ENCODE measurements around the gene CA9. TPM values are rescaled to one million over a fixed set of nuclear protein-coding genes. Genes with fewer than 3 reads are reported as not detected.
A peak's percentile ranks its signal among the peaks of the same experiment; 100 is the strongest.

CA9 gene
- total RNA-seq, 1 donor: 0.45 TPM

DNA sequence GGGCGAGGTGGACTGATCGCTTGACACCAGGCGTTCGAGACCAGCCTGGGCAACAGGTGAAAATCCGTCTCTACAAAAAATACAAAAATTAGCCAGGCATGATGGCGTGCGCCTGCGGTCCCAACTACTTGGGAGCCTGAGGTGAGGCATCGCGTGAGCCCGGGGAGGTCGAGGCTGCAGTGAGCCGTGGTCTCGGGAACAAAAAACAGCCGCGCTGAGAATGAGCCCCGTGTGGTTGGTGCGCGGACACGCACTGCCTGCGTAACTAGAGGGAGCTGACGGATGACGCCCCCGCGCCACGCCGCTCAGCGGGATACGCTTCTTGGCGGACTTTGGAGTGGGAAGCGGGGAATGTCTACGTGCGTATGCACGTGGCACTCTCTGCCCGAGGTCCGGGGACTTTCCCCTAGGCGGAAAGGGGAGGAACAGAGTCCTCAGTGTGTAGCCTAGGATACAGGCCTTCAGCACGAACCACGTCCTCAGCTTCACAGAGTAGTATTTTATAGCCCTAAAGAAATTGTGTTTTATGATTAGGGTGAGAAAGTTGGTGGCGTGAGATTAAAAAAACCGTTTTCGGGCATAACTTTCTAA lies 16.1 kb upstream of the CA9 start, which contains the start of gene RMRP:
RMRP (minus strand) TSS at position 474 of the 591 bp plus-strand sequence.
- peak; percentile 100 for DNase-seq (ENCODE audit: low read depth)
- TF ChIP-seq, protein P1, sequence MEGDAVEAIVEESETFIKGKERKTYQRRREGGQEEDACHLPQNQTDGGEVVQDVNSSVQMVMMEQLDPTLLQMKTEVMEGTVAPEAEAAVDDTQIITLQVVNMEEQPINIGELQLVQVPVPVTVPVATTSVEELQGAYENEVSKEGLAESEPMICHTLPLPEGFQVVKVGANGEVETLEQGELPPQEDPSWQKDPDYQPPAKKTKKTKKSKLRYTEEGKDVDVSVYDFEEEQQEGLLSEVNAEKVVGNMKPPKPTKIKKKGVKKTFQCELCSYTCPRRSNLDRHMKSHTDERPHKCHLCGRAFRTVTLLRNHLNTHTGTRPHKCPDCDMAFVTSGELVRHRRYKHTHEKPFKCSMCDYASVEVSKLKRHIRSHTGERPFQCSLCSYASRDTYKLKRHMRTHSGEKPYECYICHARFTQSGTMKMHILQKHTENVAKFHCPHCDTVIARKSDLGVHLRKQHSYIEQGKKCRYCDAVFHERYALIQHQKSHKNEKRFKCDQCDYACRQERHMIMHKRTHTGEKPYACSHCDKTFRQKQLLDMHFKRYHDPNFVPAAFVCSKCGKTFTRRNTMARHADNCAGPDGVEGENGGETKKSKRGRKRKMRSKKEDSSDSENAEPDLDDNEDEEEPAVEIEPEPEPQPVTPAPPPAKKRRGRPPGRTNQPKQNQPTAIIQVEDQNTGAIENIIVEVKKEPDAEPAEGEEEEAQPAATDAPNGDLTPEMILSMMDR (IDR thresholded peaks at IDR 0.05; ENCODE audit: insufficient read depth, low read length): peak; percentile 40
- peak within 1 kb of the TSS; percentile 94 for H3K4me3 ChIP-seq (ENCODE audit: low read depth, low read length)

DNA sequence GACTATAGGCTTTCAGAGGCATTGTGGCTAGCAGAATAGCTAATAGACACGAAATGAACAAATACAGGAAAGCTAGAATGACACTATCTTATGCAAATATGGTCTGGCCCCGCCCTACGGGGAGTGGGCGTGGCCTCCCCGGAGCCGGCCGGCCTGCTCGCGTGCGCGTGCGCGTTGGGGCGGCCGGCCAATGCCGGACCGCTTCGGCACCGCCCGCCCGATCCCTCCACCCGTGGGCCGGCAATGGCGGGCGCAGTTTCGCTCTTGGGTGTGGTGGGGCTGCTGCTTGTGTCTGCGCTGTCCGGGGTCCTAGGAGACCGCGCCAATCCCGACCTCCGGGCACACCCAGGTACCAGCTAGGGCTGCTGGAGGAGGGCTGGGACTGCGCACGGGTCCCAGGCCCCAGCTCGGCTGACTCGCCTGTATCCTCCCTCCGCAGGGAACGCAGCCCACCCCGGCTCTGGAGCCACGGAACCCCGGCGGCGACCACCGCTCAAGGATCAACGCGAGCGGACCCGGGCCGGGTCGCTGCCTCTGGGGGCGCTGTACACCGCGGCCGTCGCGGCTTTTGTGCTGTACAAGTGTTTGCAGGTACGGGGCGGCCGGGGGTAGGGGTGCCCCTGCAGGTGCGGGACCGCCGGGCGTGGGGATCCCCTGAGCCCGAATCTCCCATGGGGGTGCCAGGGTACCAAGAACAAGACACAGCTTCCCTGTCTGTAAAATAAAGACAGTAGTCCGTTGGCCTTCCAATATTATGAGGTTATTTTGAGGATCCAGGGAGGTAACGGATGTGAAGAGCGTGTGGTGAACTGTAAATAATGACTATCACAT lies 15.4 kb upstream of the CA9 start, which contains the start of gene CCDC107:
CCDC107 (plus strand) TSS at position 156 of the 831 bp plus-strand sequence; CDS start at position 244, 88 bp downstream.
- peak; percentile 86 for DNase-seq (ENCODE audit: low read depth)
- H3K4me3 ChIP-seq (ENCODE audit: low read depth, low read length): peak within 1 kb of the TSS; percentile 94
- TF ChIP-seq, protein P1 (IDR thresholded peaks at IDR 0.05; ENCODE audit: insufficient read depth, low read length): peak; percentile 57

DNA sequence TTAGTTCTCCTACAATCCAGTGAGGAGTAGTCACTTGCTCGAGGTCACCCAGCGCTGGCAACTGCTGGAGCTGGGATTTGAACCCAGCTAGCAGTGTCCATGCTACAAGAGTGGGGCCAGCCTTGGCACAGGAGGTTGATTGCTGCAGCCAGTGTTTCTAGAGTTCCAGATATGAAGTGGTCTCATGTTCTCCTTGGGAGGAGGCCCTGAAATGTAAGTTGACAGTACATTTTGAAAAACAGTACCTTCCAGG lies 14.8 kb upstream of the CA9 start:
- DNase-seq (ENCODE audit: low read depth): peak; percentile 64
- H3K4me3 ChIP-seq (ENCODE audit: low read depth, low read length): peak overlapping the region; percentile 94
- TF ChIP-seq, protein P1 (IDR thresholded peaks at IDR 0.05; ENCODE audit: insufficient read depth, low read length): no peak

DNA sequence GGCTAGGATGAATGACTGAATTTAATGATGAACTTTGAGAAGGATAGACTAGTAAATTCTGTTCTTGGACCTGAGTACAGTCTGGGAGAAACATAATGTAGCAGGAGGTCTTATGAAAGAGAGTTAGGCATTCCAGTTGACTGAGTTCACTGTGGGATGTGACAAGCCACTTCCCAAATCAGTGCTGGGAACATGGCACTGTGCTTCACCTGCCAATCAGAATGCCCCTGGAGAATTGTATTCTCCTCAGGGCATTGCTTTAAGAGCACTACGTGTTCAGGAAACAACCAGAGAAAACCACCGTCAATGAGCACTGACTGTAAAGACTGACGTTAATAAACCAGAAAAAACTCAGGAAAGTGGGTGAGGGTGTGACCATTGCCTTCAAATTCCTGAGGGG lies 14.4 kb upstream of the CA9 start:
- peak; percentile 85 for DNase-seq (ENCODE audit: low read depth)
- TF ChIP-seq, protein P1 (IDR thresholded peaks at IDR 0.05; ENCODE audit: insufficient read depth, low read length): no peak
- H3K4me3 ChIP-seq (ENCODE audit: low read depth, low read length): peak overlapping the region; percentile 94

DNA sequence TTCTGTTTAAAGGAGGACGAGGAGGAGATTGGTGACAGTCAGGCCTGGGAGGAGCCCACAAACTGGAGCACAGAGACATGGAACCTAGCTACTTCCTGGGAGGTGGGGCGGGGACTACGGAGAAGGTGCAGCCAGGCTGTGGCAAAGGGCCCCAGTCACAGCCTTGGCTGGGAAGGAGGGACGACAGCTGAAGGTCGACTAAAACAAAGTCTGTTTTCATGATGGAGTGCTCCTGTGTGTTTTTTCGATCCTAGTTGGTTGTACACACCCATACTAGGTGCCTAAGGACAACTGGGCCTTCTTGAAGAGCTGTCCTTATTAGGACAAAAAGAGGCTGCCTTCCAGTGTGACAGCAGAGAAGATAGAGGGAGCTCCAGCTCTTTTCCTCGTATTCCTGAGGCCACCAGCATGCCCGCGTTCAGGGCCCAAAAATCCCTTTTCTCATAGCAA lies 12.7 kb upstream of the CA9 start:
- DNase-seq (ENCODE audit: low read depth): peak; percentile 54
- no peak overlapping the region for H3K4me3 ChIP-seq (ENCODE audit: low read depth, low read length)
- TF ChIP-seq, protein P1 (IDR thresholded peaks at IDR 0.05; ENCODE audit: insufficient read depth, low read length): peak; percentile 56

DNA sequence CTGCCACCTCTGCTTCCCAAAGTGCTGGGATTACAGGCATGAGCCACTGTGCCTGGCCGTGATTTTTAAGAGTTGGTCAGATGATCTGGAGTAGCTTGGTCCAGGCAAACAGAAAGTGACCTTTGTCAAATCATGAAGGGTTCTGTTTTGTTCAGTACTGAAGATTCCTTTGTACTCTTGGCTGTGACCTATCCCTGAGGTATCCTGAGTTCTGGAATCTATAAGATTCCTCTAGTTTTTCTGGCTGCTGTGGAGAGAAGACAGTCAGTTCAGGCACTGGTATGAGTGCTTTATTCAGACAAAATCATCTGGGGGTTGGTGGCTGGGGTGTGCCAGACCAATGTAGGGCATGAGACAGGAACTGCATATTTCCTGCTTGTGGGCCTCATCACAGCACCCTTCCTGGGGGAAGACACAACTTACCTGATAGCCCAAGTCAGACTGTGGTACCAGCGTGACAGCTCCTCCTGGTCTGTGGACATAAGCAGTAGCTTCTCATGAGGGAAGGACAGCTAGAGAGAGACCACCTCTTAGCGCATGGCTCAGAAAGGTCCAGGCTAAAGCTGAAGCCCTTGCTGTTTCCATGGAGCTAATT lies 11.9 kb upstream of the CA9 start:
- TF ChIP-seq, protein P1 (IDR thresholded peaks at IDR 0.05; ENCODE audit: insufficient read depth, low read length): no peak
- no peak for DNase-seq (ENCODE audit: low read depth)
- H3K4me3 ChIP-seq (ENCODE audit: low read depth, low read length): no peak overlapping the region

All from fibroblast of the aortic adventitia (primary cell).